Sigmoid colon (tissue), 7 donors: ENCODE results near the gene NAT9. TPM values are rescaled to one million over a fixed set of nuclear protein-coding genes. Genes with fewer than 3 reads are reported as not detected.

Experiments
- DNase-seq: peaks from one replicate; pipeline ENCODE4 v3.0.0-alpha.2; 2019
- H3K27ac ChIP-seq, 4 donors: fragments of 200-600 bp; sonication (generic); one replicate each; pipeline ENCODE4 v1.5.1; 2016 to 2019; ENCODE audit warnings: mild to moderate bottlenecking in 1 of 4
- H3K27me3 ChIP-seq, 3 donors: fragments of 200-600 bp; sonication (generic); one replicate each; pipeline ENCODE4 v1.5.1; 2019; ENCODE audit warnings: mild to moderate bottlenecking in 1 of 3
- H3K36me3 ChIP-seq, 4 donors: fragments of 200-600 bp; sonication (generic); one replicate each; pipeline ENCODE4 v1.5.1; 2016 to 2019
- H3K4me1 ChIP-seq, 4 donors: fragments of 200-600 bp; sonication (generic); one replicate each; pipeline ENCODE4 v1.5.1; 2017 to 2019
- H3K4me3 ChIP-seq, 4 donors: fragments of 200-600 bp; sonication (generic); one replicate each; pipeline ENCODE4 v1.5.1; 2017 to 2019; ENCODE audit warnings: mild to moderate bottlenecking in 2 of 4, moderate library complexity in 1 of 4
- H3K9me3 ChIP-seq, 4 donors: fragments of 200-600 bp in 3 of 4; sonication (generic) in 3 of 4; one replicate each; pipeline versions ENCODE4 v1.5.1 to v1.6.1; 2013 to 2019
- CTCF ChIP-seq, 4 experiments: fragments of 450-650 bp in 3 of 4; fragments of 200-600 bp in 1 of 4; IDR thresholded peaks; one replicate each; pipeline ENCODE4 v1.5.1; 2016 to 2019; ENCODE audit warnings: antibody characterized with exemption in 4 of 4, mild to moderate bottlenecking in 3 of 4, moderate library complexity in 2 of 4
- EP300 ChIP-seq, 4 donors: sonication (generic); formaldehyde crosslinking; IDR thresholded peaks; one replicate each; pipeline ENCODE4 v1.6.1; 2017; ENCODE audit warnings: antibody characterized with exemption in 4 of 4
- POLR2A ChIP-seq, 2 donors: fragments of 450-650 bp; IDR thresholded peaks; one replicate each; pipeline ENCODE4 v1.6.1; 2016; ENCODE audit warnings: antibody characterized with exemption in 2 of 2, mild to moderate bottlenecking in 2 of 2, moderate library complexity in 2 of 2
- POLR2AphosphoS5 ChIP-seq, 4 donors: sonication (generic); formaldehyde crosslinking; IDR thresholded peaks; one replicate each; pipeline ENCODE4 v1.6.1; 2017; ENCODE audit warnings: antibody characterized with exemption in 4 of 4
- WGBS, 2 donors: extraction: QIAGEN DNeasy Blood & Tissue Kit; methylation state at CpG; one replicate each; pipeline ENCODE4 v1.1.7; 2013; 5-methylcytosine and 5-hydroxymethylcytosine counted together
- intact Hi-C: fragments of 100-400 bp; cut with DNase I; formaldehyde crosslinking; loops from one replicate; pipeline ENCODE4 v1.15.1; 2023
- polyA plus RNA-seq, 3 donors: library from polyadenylated mRNA; stranded (reverse); fragments of 200-250 nt; gene quantifications; one replicate each; pipeline ENCODE4 v1.2.3, GENCODE V29; 2013
- total RNA-seq, 4 donors: library from RNA; depleted of rRNA; stranded (reverse); fragments of >200 nt; gene quantifications; one replicate each; pipeline ENCODE4 v1.1.0, GENCODE V29; 2016
- donor health status: healthy with polysubstance abuse.
- donor health status: Bipolar disorder and iron deficiency.
- donor health status: healthy.

The NAT9 gene
- total and polyA plus RNA-seq, 7 donors = 11.3 to 36.4 (median 16.1) TPM

GRCh38 chr17:74796866-74797265 lies 20.7 kb upstream of the NAT9 start:
- intact Hi-C loops = no loop called here
- no peak for TF ChIP-seq EP300 (IDR thresholded peaks at IDR 0.05)
- no peak for TF ChIP-seq POLR2A (IDR thresholded peaks at IDR 0.05)
- no peak for TF ChIP-seq POLR2AphosphoS5 (IDR thresholded peaks at IDR 0.05)
- Histone ChIP-seq H3K4me3 (no peak overlapping the region), H3K27ac (no peak overlapping the region), H3K36me3 (peaks cover 0 to 90% (median 24%) of the 10 kb centered on the region in 4 donors), H3K9me3 (no peaks in the 10 kb centered on the region), H3K27me3 (no peaks in the 10 kb centered on the region), H3K4me1 (no peaks in the 10 kb centered on the region)
- WGBS, 2 donors = 92 to 93% methylated on average over 6 of the region's 6 CpGs
- DNase-seq = no peak

- no peak overlapping the region for H3K4me3 ChIP-seq
- H3K27ac ChIP-seq = no peak overlapping the region
- DNase-seq = no peak
- H3K27me3 ChIP-seq = no peaks in the 10 kb centered on the region
- peaks cover 0 to 2% (median 0%) of the 10 kb centered on the region in 4 donors for H3K4me1 ChIP-seq
- intact Hi-C loops = no loop called here
- no peaks in the 10 kb centered on the region for H3K9me3 ChIP-seq
- 91 to 93% methylated on average over 4 of the region's 4 CpGs for WGBS, 2 donors
- peaks cover 0 to 88% (median 24%) of the 10 kb centered on the region in 4 donors for H3K36me3 ChIP-seq
- TF ChIP-seq POLR2A (IDR thresholded peaks at IDR 0.05) (no peak), POLR2AphosphoS5 (IDR thresholded peaks at IDR 0.05) (no peak), EP300 (IDR thresholded peaks at IDR 0.05) (no peak), CTCF (IDR thresholded peaks at IDR 0.05) (no peak)
Measured at GRCh38 chr17:74796211-74796610, 20.1 kb upstream of the NAT9 start.

- Histone ChIP-seq H3K9me3 (no peaks in the 10 kb centered on the region), H3K27me3 (no peaks in the 10 kb centered on the region), H3K4me1 (peaks cover 0 to 6% (median 0%) of the 10 kb centered on the region in 4 donors), H3K36me3 (peaks cover 0 to 87% (median 27%) of the 10 kb centered on the region in 4 donors), H3K4me3 (no peak overlapping the region), H3K27ac (no peak overlapping the region)
- intact Hi-C loops = no loop called here
- WGBS, 2 donors = 94 to 95% methylated on average over 18 of the region's 18 CpGs
- no peak for DNase-seq
- TF ChIP-seq CTCF (IDR thresholded peaks at IDR 0.05) (no peak), POLR2A (IDR thresholded peaks at IDR 0.05) (no peak), EP300 (IDR thresholded peaks at IDR 0.05) (no peak), POLR2AphosphoS5 (IDR thresholded peaks at IDR 0.05) (no peak)
Measured at GRCh38 chr17:74795327-74796020, 19.3 kb upstream of the NAT9 start.

- peaks cover 0 to 73% (median 23%) of the 10 kb centered on the region in 4 donors for H3K36me3 ChIP-seq
- no peak overlapping the region for H3K27ac ChIP-seq
- no peak for DNase-seq
- H3K27me3 ChIP-seq = no peaks in the 10 kb centered on the region
- WGBS, 2 donors = 94 to 97% methylated on average over 12 of the region's 12 CpGs
- H3K4me3 ChIP-seq = no peak overlapping the region
- peaks cover 0 to 6% (median 0%) of the 10 kb centered on the region in 4 donors for H3K4me1 ChIP-seq
- intact Hi-C loops = loop anchor here (1.0 kb wide), 1 partner anchor 70 kb away; no protein-coding TSS in a partner anchor
- no peaks in the 10 kb centered on the region for H3K9me3 ChIP-seq
- no peak for TF ChIP-seq POLR2AphosphoS5 (IDR thresholded peaks at IDR 0.05)
- no peak for TF ChIP-seq POLR2A (IDR thresholded peaks at IDR 0.05)
- TF ChIP-seq EP300 (IDR thresholded peaks at IDR 0.05) = no peak
- TF ChIP-seq CTCF (IDR thresholded peaks at IDR 0.05) = no peak
Measured at GRCh38 chr17:74792586-74793105, 16.5 kb upstream of the NAT9 start.
